CD4-positive, alpha-beta T cell treated with Interleukin-17A for 4 hours (primary cell): ENCODE data around the gene PAPSS1.
"Not testable (repeated sequence)": the region's sequence is repeated elsewhere in the genome, so short reads cannot be mapped to it uniquely, and the experiment has no call there.

Source experiments
- DNase-seq: peaks from one replicate; pipeline ENCODE4 v3.0.0-alpha.2; 2020; ENCODE audit warnings: mixed read lengths

The PAPSS1 gene

DNA sequence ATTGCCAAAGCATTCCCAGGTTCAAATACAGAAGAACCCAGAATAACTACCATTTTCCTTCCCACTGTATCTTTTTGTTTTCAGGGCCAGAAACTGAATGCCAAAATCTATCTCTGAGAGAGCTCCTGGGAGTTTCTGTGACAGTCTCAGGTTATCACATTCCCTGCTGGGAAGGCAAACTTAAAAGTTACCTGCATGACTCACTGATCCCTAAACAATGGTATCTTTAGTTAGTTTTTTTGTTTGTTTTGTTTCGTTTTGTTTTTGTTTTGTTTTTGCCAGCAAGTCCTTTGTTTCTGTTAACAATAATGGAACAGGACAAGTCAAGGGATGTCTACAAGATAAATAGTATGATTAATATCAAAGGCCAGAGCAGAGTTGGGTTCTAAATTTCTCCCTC lies 34.3 kb downstream of the PAPSS1 start:
- DNase-seq: no peak

DNA sequence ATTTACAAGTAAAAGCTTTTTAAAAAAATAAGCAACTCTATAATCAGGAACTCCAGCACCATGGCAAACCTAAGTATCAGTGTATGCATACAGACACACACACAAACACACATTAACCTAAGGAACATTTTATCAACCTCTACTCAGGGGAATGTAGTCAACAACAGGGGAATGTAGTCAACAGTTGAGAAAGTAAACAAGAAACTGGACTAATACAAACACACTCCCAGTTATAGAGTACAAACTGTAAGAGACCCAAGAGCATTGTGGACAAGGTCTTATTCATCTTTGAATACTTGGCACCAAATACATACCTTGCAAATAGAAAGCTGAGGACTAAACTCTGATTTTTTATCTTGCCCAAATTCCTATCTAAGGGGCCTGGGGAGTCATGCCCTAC lies 36.2 kb downstream of the PAPSS1 start:
- DNase-seq: no peak

DNA sequence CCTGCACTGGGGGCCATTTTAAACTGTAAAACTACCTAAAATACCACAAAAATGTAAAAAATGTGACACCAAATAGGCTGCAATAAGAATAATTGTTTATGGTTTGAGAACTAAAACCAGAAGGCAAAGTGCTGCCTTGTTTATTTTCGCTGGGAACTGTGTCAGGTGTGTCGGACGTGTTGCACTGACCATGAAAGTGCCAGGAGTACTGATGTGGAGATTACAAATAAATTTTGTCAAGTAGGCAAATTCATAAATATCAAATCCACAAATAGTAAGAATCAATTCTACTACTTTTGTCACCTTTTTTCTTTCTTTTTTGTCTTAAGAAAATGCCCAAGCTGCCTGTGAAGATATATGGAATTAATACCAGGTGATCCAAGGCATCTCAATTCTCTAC lies 37.7 kb downstream of the PAPSS1 start:
- DNase-seq: no peak

DNA sequence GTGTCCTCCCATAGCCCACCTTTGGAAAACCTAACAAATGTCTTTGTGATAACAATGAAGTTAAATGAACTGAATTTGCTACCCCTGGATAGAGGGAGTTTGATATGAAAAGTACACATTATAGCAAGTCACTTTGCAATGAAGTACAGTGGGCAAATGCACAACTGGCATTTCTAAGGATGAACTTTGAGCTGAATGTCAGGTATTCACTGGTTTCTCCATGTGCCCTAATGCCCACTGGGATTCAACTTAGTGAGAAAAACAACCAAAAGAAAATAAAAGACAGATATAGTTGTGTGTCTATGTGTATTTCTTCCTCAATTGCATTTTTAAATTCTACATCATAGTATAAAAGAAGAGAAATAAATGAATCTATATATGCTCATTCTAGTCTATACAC lies 51.0 kb downstream of the PAPSS1 start:
- no peak for DNase-seq

DNA sequence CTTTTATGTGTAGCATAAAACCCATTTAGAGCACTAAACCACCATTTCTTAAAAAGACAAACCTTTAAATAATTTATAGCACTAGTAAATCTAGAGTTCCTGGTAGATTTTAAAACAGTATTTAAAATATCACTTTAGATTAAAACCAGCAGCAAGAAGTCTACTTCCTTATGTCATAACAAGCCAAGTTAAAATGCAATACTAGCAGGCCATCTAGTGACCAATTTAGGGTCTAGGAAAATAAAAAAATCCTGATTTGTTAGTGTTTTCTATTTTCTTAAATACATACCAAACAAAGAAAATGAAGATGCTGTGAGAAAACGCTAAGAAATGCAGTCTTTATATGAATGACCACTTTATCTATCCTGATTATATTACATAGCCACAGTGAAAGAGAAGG lies 53.9 kb downstream of the PAPSS1 start:
- no peak for DNase-seq

DNA sequence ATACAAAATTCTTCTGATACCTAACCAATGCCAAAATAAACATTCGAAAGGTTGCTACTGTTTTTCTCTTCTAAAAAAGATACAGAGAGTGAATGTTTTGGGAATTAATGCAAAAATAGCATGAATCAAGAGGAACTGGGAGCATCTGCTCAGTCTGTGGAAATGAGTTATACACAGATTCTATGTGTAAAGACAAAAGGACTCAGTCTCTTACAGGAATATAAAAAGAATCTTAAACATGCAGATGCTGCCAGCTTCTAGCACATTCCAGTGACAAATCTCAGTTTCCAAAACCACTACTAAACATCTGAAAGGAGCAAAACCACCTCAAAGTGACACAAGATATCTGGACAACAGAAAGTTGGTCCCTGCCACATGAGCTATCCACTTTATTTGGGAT lies 55.0 kb downstream of the PAPSS1 start:
- DNase-seq: no peak

DNA sequence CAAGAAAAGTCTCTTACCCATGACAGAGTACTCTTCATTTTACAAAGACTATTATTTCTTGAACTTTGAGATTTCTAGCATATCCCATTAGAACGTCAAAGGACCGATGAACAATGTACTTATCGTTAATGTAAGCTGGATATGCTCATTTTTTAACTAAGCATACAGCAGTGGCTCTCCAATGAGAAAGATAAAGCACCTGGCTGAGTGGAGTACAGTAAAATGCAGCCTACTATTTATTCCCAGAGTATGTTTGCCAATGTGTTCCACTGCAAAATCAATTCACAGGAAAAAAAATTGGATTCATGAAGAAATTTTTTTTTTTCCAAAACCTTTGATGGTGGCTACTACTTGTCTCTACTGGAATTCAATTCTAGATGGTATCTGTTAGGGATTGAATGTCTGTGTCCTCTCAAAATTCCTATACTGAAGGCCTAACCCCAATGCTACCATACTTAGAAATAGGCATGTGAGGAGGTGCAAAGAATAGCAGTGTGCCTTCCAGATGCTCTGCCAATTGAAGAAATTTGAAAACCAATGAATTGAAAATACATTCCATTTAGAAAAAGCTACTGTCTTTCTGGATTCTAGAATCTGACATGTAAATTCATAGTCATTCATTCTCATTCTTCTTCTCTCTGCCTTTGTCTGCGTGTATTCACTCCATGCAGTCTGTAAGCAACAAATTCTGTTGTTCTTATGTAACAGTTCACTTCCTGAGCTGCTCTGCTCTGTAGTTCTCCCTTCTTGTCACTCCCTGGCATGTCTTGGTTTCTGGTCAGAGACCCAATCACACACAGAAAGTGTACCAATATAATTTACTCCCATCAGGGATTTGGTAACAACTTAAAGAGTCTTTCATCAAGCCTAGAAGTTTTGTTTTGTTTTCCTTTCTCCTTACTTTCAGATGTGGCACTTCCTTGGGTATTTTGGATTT lies 61.4 kb downstream of the PAPSS1 start:
- DNase-seq: no peak

DNA sequence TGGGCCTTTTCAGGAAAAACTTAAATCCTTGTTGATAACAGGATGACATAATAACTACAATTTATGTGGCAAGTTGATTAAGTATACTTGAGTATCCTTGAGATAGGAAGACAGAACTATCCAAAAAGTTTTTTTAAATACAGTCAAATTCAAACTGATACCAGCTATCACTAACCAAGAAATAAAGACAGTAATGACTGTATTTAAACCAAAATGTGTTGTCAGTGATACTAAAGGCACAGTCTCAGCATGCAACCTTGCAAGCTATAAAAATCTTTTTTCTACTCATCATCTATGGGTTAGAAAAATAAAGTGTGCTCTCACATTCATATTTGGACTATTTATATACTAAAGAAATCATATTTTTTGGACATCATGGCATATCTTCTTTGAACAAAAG lies 64.7 kb downstream of the PAPSS1 start:
- DNase-seq: no peak

DNA sequence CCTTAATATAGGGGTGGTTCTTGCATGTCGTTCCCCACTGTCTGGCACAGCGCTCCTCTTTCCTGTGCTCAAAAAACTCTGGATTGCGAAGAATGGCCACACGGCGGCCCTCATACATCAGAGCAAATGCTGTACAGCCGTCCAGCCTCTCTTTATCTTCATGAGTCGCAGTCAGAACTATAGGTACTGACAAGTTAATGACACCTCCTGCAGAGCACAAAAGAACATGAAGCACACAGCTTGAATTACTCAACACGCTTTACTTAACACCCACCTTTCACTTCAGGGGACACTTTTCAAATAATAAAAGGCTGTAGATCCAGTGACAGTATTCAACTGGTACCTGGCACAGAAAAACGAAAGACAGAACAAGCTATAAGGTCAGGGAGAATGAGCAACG lies 65.3 kb downstream of the PAPSS1 start:
- no peak for DNase-seq

DNA sequence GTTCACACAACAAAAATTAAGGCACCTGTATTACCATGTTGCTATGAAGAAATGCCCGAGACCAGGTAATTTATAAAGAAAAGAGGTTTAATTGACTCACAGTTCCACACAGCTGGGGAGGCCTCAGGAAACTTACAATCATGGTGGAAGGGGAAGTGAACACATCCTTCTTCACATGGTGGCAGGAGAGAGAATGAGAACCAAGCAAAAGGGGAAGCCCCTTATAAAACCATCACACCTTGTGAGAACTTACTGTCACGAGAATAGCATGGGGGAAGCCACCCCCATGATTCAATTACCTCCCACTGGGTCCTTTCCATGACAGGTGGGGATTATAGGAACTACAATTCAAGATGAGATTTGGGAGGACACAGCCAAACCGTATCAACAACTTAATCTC lies 68.6 kb downstream of the PAPSS1 start:
- DNase-seq: not testable (repeated sequence)

DNA sequence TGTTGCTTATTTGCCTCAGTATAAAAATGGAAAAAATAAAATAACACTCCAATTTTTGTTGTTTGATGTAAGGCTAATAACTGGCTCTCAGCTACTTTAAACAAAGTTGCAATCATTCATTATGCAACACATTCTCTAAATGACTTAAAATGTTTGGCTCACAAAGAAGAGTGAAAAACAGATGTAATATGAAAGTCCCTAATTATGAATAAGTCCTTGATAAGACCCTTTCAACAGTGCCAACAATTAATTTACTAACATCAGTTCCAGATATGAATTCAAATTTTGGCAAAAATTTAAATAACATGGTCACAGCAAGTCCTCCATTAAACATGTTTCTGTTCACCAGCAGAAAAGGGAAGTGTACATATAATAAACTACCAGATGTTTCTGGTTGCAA lies 69.8 kb downstream of the PAPSS1 start:
- no peak for DNase-seq

DNA sequence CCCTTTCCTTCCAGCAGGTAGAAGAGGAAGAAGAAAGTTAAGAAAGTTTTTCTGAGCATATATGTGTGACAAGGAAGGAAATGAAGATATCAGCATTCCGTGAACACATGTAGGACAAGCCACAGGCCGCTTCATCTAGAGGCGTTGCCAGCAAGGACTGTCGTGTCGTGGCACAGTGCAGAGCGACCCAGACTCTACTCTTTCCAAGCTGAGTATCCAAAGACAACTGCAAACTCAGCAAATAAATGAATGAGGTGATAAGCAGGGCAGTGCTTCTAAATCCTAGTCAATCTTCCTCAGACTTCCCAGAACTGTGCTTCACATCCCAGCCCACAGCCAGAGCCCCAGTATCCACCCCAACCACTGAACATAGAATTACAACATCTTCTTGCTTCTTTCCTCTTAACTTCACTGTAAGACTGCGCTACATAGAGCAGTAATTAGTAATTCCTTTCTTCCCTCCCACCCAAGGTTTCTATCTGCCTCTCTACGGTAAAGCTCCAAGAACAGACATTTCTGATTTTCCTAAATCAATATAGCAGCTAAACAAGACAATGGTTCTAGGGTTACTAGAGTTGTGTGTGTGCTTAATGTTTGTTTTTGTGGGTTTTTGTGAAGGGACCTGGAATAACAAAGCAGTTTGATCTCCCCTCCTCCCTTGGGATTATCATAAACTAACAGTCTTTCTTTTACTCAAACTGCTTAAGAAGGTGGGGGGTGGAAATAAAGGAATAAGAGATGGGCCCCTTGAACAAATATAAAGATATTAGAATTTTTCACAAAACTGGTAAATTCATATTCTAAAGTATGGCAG lies 71.6 kb downstream of the PAPSS1 start:
- DNase-seq: no peak

DNA sequence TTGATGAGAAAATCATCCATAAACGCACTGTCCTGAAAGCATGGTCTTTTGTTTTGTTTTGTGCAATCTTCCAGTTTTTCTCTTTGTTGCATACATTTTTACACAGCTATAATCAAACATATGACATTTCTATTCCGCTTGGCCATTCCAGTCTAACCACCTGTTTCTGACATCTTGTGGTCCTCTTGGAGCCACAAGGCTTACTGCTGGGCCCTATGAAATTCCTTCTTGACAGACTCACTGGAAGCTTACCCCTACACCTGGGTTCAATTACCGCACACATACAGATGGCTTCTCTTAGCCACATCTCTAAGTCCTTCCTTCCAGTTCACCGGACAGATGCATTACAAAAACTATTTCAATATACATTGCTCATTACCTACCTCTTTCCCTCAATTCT lies 72.4 kb downstream of the PAPSS1 start:
- no peak for DNase-seq

DNA sequence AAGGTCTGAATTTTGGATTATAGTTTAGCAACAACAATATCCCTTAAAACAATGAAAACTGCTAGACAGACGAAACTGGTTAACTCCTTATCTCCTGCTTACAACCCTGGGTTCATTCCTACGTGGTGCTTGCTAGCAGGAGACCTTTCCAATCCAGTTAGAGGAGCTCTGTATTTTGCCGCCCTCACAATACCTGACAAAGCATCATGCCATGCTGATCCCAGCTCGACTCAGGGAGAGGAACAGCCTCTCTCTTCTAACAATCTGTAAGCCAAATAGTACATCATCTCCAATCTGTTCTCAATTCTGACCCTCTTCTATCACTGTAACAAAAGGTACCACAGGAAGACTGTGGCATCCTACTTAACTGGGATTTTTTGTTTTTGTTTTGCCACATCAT lies 74.4 kb downstream of the PAPSS1 start:
- DNase-seq: no peak

DNA sequence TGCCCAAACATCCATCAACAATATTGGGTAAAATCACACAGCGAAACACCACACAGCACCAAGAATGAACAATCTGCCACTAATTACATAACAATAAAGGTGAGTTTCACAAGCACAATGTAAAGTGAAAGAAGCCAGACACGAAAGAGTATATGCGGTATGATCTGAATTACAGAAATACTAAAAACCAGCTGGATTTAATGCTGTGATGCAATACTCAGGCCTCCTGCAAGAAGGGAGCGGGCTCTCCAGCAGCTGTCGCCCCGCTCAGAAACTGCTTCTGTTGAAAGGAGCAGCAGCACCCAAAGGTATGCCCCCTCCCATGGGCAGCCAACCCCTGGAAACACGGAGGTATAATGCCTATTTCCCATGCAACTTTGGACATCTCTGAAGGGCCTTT lies 77.0 kb downstream of the PAPSS1 start:
- DNase-seq: no peak

DNA sequence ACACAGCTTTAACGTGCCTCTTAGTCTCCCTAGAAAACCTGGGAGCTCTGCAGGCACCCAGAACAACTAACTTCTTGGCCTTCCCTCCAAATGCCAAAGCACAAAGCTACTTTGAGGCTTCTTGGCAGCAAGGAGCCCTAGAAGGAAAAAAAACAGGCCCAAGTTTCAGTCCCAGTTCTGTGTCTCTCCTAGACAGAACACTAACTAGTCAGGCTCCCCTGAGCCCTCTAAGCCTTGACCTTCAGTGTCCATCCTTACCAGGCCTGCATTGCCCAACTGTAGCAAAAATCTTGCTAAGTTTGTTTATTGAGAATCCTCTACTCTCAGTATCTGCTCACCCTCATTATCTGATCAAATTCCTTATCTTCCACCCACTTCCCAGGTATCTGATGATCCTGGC lies 79.2 kb downstream of the PAPSS1 start:
- no peak for DNase-seq

DNA sequence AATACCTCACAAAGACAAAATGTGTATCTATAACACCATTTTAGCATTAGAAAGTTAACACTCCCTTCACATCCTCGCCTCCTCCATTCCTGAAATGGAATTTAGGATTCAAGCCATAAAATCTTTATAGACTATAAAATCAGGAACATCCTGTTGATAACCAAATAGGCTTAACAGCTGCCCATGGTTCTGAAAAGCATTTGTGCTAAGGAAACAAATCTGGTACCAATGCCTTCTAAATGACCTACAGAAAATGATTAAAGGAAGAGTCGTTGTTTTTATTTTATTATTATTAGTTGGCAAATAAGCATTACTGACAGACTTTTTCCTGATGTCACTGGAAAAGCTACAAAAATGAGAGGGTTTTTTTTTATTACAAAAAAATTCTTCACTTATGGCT lies 79.8 kb downstream of the PAPSS1 start:
- no peak for DNase-seq

DNA sequence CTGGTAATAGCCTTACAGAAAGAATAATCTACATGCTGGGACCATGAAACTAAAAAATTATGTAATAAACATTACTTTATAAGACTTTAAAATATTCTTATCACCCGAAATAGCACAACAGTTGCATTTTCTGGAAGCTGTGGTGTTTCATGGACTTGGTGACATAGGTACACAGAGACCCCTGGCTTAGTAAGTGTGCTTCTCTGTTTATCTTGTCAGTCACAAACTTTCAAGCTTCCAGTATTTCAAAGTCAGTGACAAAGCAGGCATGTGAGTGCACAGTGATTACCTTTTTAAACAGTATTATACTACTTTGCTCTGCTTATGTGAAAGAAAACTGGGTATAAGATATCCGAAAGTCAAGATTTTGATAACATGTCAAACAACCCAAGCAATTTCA lies 84.3 kb downstream of the PAPSS1 start:
- DNase-seq: no peak

DNA sequence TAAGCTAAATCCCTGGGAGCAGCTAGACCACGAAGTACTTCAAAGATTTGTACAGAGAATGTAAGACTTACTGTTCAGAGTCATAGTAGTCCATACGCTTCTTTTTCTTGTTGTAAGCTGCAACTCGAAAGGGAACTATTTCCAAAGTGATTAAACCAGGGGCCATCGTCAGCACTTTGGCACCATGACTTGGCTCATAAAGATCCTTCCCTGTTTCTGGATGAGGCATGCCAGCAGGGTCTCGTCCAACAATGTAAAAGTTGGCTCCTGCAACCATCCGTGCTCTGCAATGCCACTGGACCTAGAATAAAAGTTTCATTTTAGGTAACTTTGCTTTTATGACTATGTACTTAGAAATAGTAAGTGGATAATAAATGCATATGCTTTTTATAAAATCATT lies 88.5 kb downstream of the PAPSS1 start:
- DNase-seq: no peak

DNA sequence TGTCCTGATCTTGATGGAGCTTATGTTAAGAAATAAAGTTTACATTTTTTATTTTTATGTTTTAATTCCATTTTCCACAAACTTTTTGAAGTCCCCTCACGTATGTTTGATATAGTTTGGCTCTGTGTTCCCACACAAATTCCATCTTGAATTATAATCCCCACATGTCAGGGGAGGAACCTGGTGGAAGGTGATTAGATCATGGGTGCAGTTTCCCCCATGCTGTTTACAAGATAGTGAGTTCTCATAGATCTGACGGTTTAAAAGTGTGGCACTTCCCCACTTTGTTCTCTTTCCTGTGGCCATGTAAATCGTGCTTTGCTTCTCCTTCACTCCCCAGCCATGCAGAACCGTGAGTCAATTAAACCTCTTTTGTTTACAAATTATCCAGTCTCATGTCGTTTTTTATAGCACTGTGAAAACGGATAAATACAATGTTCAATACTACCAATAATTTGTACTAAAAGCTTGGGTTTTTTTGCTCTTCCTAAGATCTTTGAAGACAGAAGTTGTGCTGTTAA lies 89.8 kb downstream of the PAPSS1 start:
- DNase-seq: no peak

DNA sequence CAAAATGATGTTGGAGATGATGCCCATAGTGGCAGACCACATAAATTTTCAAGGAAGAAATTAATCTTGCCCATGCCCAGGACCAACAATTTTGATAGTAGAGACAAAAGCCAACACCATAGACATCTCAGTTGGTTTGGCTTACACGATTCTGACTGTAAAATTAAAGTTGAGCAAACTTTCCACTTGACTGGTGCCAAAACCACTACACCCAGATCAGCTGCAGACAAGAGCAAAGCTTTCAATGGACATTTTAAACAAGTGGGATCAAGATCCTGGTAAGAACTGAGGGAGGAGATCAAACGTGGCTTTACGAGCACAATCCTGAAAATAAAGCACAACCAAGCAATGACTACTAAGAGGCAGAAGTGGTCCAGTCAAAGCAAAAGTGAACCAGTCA lies 90.7 kb downstream of the PAPSS1 start:
- DNase-seq: no peak

DNA sequence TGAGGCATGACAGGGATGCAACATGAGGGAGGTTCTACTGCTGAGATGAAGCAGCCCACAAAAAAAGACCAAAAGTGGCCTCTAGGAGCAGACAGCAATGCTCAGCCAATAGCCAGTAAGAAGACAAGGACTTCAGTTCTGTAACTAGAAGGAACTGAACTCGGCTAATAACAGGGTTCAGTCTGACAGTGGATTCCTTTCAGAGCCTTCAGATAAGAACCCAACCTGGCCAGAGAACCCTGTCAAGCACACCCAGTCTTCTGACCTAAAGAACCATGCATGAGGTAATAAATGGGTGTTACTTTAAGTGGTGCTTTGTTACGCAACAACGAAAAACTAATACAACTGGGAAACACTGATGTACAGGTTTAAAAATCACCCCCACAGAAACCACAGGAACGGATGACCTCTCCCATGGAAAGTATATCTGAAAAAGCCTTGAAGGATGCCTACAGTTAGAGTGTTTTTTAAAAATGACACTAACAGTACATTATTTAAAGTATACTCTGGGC lies 94.6 kb downstream of the PAPSS1 start:
- no peak for DNase-seq

DNA sequence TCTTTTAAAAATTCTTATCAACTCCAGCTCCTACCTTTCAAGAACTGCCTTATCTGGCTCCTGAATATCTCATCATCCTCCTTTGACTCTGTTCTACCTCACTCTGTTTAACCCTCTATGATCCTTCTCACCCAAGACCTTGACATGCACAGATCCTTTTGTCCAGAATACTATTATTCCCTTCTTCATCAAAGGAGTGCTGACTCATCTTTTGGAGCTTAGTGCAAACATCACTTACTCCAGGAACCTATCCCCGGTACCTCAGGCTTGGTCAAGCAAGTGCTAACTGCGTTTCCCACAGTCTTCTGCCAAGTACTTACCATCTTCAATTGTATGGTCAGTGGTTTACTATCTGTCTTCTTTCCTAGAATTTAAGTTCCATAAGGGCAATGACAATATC lies 96.0 kb downstream of the PAPSS1 start:
- DNase-seq: no peak

DNA sequence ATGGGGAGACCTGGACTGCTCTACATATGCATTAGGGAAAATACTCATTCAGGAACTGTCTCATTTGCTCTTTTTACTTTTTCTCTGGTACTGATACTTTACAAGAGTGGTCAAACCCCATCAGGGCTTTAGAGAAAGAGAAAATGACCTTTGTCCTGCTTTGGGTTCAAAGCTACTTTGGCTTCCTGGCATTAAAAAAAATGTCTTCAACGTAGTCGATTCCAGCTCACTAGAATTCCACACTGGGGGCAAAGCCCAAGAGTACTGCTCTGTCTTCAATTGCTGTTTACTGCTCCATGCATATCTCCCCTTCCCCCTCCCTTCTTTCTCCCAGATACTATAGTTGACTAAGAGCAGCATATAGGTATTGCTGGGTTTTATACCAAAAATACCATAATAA lies 98.0 kb downstream of the PAPSS1 start:
- no peak for DNase-seq
